GM20431 (cell line): ENCODE results near the gene RBM38.
"Not testable (repeated sequence)": the region's sequence is repeated elsewhere in the genome, so short reads cannot be mapped to it uniquely, and the experiment has no call there.

Experiments
- in situ Hi-C: fragments of 300-500 bp; cut with MseI, MboI; formaldehyde crosslinking; loops from one replicate; pipeline ENCODE4 v1.15.0; 2020; ENCODE audit warnings: low sequenced_read_pairs; ENCODE audit not compliant: unreplicated experiment

The RBM38 gene

DNA sequence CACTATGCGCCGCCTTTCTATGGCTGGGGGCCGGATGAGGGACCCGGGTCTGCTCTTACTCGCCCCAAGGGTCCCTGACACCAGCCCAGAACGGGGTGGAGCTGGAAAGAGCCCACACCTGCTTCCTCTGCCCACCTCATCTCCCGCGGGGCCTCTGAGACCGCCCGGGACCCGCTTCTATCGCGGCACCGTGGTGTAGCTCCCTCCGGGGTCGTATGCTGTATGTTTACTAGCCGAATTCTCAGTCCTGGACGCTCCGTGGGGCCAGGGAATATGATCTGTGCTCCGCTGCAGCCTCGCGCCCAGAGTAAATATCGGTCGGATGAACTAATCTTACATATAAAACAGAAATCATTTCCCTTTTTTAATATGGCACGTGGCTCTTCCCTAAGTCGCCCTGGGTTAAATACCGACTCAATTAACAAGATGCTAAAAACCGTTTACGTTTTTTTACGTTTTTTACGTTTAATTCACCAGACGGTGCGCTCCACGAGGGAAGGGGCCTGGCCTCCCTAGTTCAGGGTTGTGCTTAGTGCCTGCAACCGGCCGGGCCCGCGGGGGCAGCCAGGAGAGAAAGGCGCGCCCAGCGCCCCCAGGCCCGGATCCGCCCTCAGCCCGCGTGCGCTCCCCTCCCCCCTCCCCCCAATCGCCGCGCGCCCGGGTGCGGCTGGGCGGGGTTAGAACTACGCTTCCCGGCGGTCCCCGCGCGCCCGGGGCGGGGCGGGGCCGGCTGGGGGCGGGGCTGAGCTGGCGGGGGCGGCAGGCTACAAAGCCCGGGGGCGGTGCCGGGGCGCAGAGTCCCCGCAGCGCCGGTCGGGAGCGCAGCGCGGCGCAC lies at the start of gene RBM38:
RBM38 (plus strand) TSS at position 793 of the 835 bp plus-strand sequence. CDS start 186 bp downstream, outside the sequence.
- in situ Hi-C loops: loop anchor here (25.0 kb wide), 1 partner anchor 821 kb away; no protein-coding TSS in a partner anchor

DNA sequence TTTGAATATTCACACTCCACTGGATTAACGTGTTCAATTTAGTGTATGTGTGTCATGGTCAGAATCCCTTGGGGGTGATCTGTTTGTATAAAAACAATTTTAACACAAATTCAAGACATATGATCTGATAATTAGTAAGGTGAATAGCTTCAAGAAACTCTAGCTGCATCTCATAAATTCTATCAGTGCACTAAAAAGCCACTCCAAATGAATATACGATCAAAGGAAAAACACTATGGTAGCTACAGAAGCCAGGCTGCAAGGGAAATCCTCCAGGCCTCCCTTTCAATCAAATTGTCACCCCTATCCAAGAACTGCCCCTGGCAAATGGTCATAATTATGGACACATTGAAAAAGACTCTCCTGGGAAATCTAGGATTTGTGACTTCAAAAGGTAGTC lies 49.5 kb upstream of the RBM38 start:
- in situ Hi-C loops: no loop called here

DNA sequence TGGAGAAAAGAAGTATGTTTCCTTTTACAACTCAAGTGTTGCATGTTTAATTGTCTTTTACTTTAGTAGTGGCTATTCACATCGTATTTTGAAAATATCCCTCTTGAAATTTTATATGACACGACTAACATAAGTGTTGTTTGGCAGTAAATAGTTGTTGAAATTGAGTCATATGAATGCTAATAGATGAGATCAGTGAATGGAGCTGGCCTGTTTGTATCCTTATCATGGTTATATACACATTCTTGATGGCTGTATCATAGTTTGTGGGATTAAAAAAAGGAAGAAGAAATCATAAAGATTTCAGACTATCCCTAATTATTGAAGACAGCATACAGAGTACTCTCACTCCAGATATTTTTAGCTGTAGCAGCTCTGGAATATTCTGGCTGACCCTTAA lies 48.4 kb upstream of the RBM38 start:
- in situ Hi-C loops: no loop called here

GRCh38 chr20:57346477-57346876 lies 44.7 kb upstream of the RBM38 start:
- in situ Hi-C loops: no loop called here

DNA sequence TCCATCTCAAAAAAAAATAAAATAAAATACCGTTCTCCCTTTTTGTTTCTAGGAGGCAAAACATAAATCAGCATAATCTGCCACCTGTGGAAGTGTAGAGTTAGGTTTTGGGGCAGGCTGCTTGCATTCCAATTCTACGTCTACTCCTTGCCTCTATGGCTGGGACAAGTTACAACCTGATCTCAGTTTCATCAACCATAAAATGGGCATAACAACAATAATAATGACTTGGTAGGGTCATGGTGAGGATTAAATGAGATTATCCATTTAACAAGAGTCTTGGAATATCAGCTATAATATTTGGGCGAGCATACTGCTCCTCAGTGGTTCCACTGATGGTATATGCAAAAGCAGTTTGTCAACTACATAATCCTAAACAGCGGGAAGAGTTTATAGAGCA lies 43.8 kb upstream of the RBM38 start:
- in situ Hi-C loops: no loop called here

GRCh38 chr20:57348200-57348921 lies 42.8 kb upstream of the RBM38 start:
- in situ Hi-C loops: not testable (repeated sequence)

- in situ Hi-C loops: not testable (repeated sequence)
Measured at GRCh38 chr20:57348922-57349574, 42.1 kb upstream of the RBM38 start.

DNA sequence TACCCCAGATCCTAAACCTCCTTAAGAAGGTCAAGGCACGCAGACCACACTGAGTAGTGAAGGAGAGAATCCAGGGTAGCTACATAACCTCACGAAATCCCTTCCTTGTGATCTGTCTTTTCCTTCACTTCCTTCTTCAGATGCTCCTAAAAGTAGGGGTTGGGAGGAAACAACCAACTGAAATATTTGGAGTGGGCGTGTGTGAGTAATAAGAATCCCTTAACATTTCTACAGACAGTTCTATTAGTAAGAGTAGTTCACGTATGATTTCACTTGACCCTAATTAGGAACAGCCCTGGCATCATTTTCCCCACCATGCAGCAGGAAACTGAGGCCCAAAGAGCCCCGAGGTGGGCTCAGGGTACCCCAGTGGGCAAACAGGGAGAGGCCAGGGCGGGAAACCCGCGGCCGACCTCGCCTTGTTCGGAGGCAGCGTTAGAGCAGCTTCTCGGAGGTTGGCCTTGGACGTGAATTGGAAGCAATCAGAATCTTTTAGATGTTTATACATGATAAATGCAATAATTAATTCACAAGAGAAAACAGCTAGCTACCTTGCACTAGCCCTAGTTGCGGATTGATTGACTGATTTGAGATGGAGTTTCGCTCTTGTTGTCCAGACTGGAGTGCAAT lies 41.0 kb upstream of the RBM38 start:
- in situ Hi-C loops: no loop called here

DNA sequence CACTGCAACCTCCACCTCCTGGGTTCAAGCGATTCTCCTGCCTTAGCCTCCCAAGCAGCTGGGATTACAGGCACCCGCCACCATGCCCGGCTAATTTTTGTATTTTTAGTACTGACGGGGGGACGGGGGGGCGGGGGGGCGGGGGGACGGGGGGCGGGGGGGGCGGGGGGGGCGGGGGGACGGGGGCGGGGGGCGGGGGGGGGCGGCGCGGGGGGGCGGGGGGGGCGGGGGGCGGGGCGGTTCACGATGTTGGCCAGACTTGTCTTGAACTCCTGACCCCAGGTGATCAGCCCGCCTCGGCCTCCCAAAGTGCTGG lies 40.5 kb upstream of the RBM38 start:
- in situ Hi-C loops: not testable (repeated sequence)

DNA sequence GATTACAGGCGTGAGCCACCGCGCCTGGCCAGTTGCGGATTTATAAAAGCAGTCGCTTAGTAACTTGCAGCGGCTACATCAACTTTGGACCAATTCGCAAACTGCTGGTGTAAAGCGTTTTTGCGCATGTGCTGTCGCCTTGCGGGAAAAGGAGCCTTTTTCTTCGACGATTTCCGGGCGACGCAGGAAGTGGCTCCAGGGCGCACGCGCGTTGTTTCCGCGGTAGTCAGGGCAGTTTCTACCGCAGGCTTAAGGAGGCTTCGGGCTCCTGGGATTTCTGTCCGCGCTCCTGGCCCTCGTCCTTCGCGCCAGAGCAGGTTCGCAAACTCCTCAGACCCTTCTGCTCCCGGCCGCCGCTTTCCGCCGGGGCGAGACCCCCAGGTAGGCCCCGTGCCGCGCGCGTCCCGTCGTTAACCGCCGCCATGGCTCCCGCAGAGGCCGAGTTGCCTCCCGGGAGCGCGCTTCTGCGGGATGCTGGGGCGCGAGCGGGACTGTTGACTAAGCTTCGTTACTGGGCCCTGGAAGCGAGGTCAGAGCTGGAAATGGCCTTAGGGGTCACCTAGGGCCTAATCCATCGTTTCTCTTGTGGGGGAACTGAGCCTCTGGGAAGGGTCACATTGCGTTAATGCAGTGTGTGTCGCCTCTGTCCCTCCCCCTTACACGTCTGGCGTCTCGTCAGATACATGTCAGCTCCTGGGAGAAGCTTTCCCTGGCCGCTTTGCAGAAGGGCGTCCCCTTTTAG lies 40.0 kb upstream of the RBM38 start, which contains the start of gene RAE1:
RAE1 (plus strand) TSS at position 214 of the 742 bp plus-strand sequence. CDS start 2,784 bp downstream, outside the sequence.
- in situ Hi-C loops: no loop called here

- in situ Hi-C loops: no loop called here
Measured at GRCh38 chr20:57352305-57352704, 38.9 kb upstream of the RBM38 start.

- in situ Hi-C loops: no loop called here
Measured at GRCh38 chr20:57353351-57353750, 37.8 kb upstream of the RBM38 start.

- in situ Hi-C loops: no loop called here
Measured at GRCh38 chr20:57361517-57361916, 29.7 kb upstream of the RBM38 start.

- in situ Hi-C loops: no loop called here
Measured at GRCh38 chr20:57364451-57364850, 26.7 kb upstream of the RBM38 start.

GRCh38 chr20:57369596-57369995 lies 21.6 kb upstream of the RBM38 start:
- in situ Hi-C loops: no loop called here

DNA sequence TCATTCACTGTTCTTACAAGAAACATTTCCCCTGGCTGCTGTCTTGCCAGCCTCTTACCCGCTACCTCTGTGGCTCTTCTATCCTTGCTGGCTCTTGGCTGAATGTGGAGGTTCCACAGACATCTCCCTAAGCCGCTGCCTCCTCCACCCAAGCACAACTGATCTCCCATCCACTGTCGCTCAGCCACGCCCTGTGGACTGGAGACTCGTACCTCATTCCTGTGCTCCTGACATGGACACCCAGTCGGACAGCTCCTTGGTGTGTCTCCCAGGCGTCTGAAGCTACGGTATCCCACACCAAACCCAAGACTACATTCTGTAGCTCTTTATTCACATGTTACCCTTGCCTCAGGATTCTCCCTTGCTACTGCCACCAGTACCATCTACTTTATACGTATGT lies 20.9 kb upstream of the RBM38 start:
- in situ Hi-C loops: no loop called here

DNA sequence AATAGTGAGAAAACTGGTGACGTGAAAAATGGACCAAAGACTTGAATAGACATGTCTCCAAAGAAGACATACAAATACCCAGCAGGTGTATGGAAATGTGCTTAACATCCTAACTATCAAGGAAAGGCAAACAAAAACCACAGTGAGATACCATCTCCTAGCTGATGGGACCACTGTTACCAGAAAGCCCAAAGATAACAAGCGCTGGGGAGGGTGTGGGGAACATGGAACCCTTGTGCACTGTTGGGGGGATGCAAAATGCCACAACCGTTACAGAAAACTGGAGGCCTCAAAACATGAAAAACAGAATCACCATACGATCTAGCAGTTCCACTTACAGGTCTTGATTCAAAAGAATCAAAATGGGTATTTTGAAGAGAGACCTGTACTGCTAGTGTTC lies 19.8 kb upstream of the RBM38 start:
- in situ Hi-C loops: no loop called here

- in situ Hi-C loops: no loop called here
Measured at GRCh38 chr20:57372157-57372556, 19.0 kb upstream of the RBM38 start.

- in situ Hi-C loops: no loop called here
Measured at GRCh38 chr20:57372581-57373350, 18.4 kb upstream of the RBM38 start.
